Endothelial cell of umbilical vein (primary cell): ENCODE data around the gene TJP3.

Experiments used
- EZH2 ChIP-seq: IDR thresholded peaks from 2 replicates; pipeline ENCODE4 v1.6.1; 2012; ENCODE audit warnings: borderline replicate concordance, low read depth, mild to moderate bottlenecking, moderate library complexity, low read length, inconsistent platforms; ENCODE audit not compliant: severe bottlenecking
- MYC ChIP-seq: IDR thresholded peaks from one replicate; pipeline ENCODE4 v1.6.1; 2011; ENCODE audit warnings: mild to moderate bottlenecking, low read depth, low read length
- POLR2A ChIP-seq: IDR thresholded peaks from 2 replicates; pipeline ENCODE4 v1.6.1; 2012; ENCODE audit warnings: low read depth, mild to moderate bottlenecking, control low read depth, low read length
- POLR2AphosphoS5 ChIP-seq: IDR thresholded peaks from 2 replicates; pipeline ENCODE4 v1.6.1; 2012; ENCODE audit warnings: low read depth, mild to moderate bottlenecking, control low read depth, low read length, moderate library complexity; ENCODE audit not compliant: insufficient read depth
- TF ChIP-seq, protein P1 (sequence below), 2 donors: IDR thresholded peaks; 1 replicate in 1 of 2; 2 replicates in 1 of 2; pipeline ENCODE4 v1.5.1; 2011; ENCODE audit warnings: low read length in 2 of 2, mild to moderate bottlenecking in 2 of 2, moderate library complexity in 2 of 2, control low read depth in 1 of 2, inconsistent platforms in 1 of 2, low read depth in 1 of 2; ENCODE audit not compliant: insufficient read depth in 1 of 2; ENCODE audit errors: extremely low read depth in 1 of 2

DNA sequence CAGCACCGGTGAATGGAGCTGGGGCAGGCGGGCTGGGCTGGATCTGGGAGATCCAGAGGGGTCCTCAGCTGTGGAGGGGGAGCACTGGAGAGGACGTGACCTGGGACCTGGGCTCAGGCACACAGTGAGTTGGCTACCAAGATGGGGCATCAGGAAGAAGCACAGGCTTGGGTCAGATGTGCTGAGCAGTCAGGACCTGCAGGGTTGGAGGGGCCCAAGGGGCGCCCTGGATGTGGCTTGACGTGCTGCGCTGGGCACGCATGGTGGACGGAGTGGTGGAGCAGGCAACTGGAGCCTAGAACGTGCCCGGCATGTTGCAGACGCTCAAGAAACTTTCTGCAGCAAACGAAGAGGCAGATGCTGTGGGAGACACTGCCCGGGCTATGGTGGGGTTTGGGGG, 28.6 kb upstream of the TJP3 start:
- TF ChIP-seq, protein P1, sequence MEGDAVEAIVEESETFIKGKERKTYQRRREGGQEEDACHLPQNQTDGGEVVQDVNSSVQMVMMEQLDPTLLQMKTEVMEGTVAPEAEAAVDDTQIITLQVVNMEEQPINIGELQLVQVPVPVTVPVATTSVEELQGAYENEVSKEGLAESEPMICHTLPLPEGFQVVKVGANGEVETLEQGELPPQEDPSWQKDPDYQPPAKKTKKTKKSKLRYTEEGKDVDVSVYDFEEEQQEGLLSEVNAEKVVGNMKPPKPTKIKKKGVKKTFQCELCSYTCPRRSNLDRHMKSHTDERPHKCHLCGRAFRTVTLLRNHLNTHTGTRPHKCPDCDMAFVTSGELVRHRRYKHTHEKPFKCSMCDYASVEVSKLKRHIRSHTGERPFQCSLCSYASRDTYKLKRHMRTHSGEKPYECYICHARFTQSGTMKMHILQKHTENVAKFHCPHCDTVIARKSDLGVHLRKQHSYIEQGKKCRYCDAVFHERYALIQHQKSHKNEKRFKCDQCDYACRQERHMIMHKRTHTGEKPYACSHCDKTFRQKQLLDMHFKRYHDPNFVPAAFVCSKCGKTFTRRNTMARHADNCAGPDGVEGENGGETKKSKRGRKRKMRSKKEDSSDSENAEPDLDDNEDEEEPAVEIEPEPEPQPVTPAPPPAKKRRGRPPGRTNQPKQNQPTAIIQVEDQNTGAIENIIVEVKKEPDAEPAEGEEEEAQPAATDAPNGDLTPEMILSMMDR (IDR thresholded peaks at IDR 0.05; ENCODE audit: extremely low read depth in 1 of 2, insufficient read depth in 1 of 2, low read depth in 1 of 2, low read length in 2 of 2): no peak
- TF ChIP-seq MYC (no peak), POLR2AphosphoS5 (no peak), EZH2 (no peak), POLR2A (no peak)
